Endodermal cell (in vitro differentiated cells): ENCODE measurements around the gene ATRN. TPM values are rescaled to one million over a fixed set of nuclear protein-coding genes. Genes with fewer than 3 reads are reported as not detected.

ENCODE experiments used
- DNase-seq: peaks from one replicate; pipeline ENCODE4 v3.0.0-alpha.2; 2017
- H3K27ac ChIP-seq: 2 replicates; pipeline ENCODE4 v1.5.1; 2013; ENCODE audit warnings: mild to moderate bottlenecking, low read depth, low read length, moderate library complexity
- H3K27me3 ChIP-seq: 2 replicates; pipeline ENCODE4 v1.6.1; 2013; ENCODE audit warnings: mild to moderate bottlenecking, low read length, moderate library complexity; ENCODE audit not compliant: insufficient read depth, control insufficient read depth, poor library complexity, severe bottlenecking
- H3K36me3 ChIP-seq: 2 replicates; pipeline ENCODE4 v1.7.0; 2013; ENCODE audit warnings: mild to moderate bottlenecking, low read length, moderate library complexity; ENCODE audit not compliant: control insufficient read depth, insufficient read depth
- H3K4me1 ChIP-seq: one replicate; pipeline ENCODE4 v1.7.0; 2013; ENCODE audit warnings: low read length; ENCODE audit not compliant: control insufficient read depth, insufficient read depth
- H3K4me3 ChIP-seq: 2 replicates; pipeline ENCODE4 v1.5.1; 2013; ENCODE audit warnings: mild to moderate bottlenecking, low read length, moderate library complexity
- H3K9ac ChIP-seq: 2 replicates; pipeline ENCODE4 v1.6.1; 2013; ENCODE audit warnings: mild to moderate bottlenecking, low read length, moderate library complexity; ENCODE audit not compliant: poor library complexity, severe bottlenecking; ENCODE audit errors: extremely low read depth
- H3K9me3 ChIP-seq: 2 replicates; pipeline ENCODE4 v1.6.1; 2013; ENCODE audit warnings: mild to moderate bottlenecking, low read length, moderate library complexity; ENCODE audit not compliant: control insufficient read depth
- H3K27ac Mint-ChIP-seq: 2 replicates; pipeline ENCODE4 v1.8.0; 2020; ENCODE audit warnings: mixed read lengths
- H3K27me3 Mint-ChIP-seq: 2 replicates; pipeline ENCODE4 v1.8.0; 2021; ENCODE audit warnings: mild to moderate bottlenecking, mixed read lengths; ENCODE audit not compliant: insufficient read depth
- H3K36me3 Mint-ChIP-seq: 2 replicates; pipeline ENCODE4 v1.8.0; 2020; ENCODE audit warnings: low read depth, mixed read lengths
- H3K4me1 Mint-ChIP-seq: 2 replicates; pipeline ENCODE4 v1.8.0; 2020; ENCODE audit warnings: mixed read lengths
- H3K4me3 Mint-ChIP-seq: 2 replicates; pipeline ENCODE4 v1.8.0; 2020; ENCODE audit warnings: mild to moderate bottlenecking, moderate library complexity, mixed read lengths
- H3K9me3 Mint-ChIP-seq: 2 replicates; pipeline ENCODE4 v1.8.0; 2020; ENCODE audit warnings: mild to moderate bottlenecking, mixed read lengths
- WGBS, 2 experiments: methylation state at CpG; one replicate each; pipeline versions ENCODE4 v1.1.5 to v1.1.7; 2013; ENCODE audit warnings: missing lambda C conversion rate in 2 of 2, mixed read lengths in 1 of 2; ENCODE audit not compliant: insufficient coverage in 1 of 2, insufficient read length in 1 of 2; 5-methylcytosine and 5-hydroxymethylcytosine counted together
- total RNA-seq, 2 donors: library from RNA; stranded (reverse); fragmentation: NEBNext Ultra II Directional in 1 of 2; extraction: Animal tissue kit (Norgen Biotek cat#: 25700) in 1 of 2; gene quantifications; 2 replicates in 1 of 2; 3 replicates in 1 of 2; pipeline ENCODE4 v1.2.1, GENCODE V29; 2021
- TF ChIP-seq, protein P1 (sequence below): fragments of 200-600 bp; sonication (generic); conservative IDR thresholded peaks from 2 replicates; pipeline ENCODE4 v1.5.0; 2021; ENCODE audit warnings: antibody characterized with exemption, mild to moderate bottlenecking

The ATRN gene
- total RNA-seq, 2 donors from 2014 or later, result 27.4 to 31.2 TPM

DNA sequence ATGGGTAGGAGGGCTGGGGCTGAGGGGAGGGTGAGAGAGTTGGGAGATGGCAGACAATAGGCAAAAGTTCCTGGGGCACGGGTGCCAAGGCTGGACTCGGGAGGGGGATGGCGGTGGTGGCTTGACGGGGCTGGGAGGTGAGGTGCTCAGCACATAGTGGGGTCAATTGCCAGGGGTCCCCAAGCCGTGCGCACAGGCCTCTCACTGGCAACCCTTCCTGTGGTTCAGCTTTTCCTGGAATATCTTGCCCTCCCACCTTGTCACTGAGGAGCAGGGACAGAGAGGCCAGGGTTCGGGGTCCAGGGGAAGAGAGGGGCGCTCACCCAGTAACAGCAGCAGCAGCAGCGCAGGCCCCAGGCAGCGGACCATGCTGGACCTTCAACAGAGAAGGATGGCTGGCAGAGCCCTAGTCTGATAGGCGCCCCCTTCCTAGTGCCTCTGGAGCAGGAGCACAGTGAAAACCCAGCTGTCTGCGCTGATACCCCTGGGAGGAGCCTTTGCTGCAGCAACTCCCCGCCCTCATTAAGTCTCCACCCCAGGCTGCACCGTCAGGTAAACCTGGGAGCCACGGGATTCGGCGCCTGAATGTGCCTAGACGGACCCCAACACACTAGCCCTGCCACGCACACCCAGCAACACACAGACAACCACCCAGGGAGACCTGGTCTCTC, 192.3 kb downstream of the ATRN start, which contains the start of gene GFRA4:
GFRA4 (minus strand) TSS at position 369 of the 671 bp plus-strand sequence; CDS start at position 369, 0 bp downstream.
- Histone ChIP-seq H3K9ac (no peak within 1 kb of the TSS), H3K36me3 (no peaks in the 10 kb centered on the region), H3K9me3 (no peaks in the 10 kb centered on the region), H3K4me3 (no peak within 1 kb of the TSS), H3K27me3 (peaks cover 47% of the 10 kb centered on the region), H3K27ac (no peak within 1 kb of the TSS), H3K4me1 (no peaks in the 10 kb centered on the region)
- TF ChIP-seq, protein P1, sequence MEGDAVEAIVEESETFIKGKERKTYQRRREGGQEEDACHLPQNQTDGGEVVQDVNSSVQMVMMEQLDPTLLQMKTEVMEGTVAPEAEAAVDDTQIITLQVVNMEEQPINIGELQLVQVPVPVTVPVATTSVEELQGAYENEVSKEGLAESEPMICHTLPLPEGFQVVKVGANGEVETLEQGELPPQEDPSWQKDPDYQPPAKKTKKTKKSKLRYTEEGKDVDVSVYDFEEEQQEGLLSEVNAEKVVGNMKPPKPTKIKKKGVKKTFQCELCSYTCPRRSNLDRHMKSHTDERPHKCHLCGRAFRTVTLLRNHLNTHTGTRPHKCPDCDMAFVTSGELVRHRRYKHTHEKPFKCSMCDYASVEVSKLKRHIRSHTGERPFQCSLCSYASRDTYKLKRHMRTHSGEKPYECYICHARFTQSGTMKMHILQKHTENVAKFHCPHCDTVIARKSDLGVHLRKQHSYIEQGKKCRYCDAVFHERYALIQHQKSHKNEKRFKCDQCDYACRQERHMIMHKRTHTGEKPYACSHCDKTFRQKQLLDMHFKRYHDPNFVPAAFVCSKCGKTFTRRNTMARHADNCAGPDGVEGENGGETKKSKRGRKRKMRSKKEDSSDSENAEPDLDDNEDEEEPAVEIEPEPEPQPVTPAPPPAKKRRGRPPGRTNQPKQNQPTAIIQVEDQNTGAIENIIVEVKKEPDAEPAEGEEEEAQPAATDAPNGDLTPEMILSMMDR, result no peak
- Mint-ChIP-seq H3K9me3 (peaks cover 3% of the 10 kb centered on the region), H3K4me1 (peaks cover 3% of the 10 kb centered on the region), H3K27me3 (peaks cover 61% of the 10 kb centered on the region), H3K4me3 (no peak within 1 kb of the TSS), H3K36me3 (no peaks in the 10 kb centered on the region), H3K27ac (no peak within 1 kb of the TSS)
- peak; percentile 83 for DNase-seq
- WGBS, 2 experiments, result 75 to 86% methylated on average over 5 to 19 of the region's 19 CpGs

GRCh38 chr20:3663858-3664257, 193.0 kb downstream of the ATRN start:
- H3K9me3 ChIP-seq, result no peaks in the 10 kb centered on the region
- H3K27ac Mint-ChIP-seq, result no peak overlapping the region
- TF ChIP-seq, protein P1, result no peak
- 89 to 95% methylated on average over 1 to 2 of the region's 2 CpGs for WGBS, 2 experiments
- H3K27me3 ChIP-seq, result peaks cover 46% of the 10 kb centered on the region
- no peaks in the 10 kb centered on the region for H3K36me3 Mint-ChIP-seq
- H3K4me3 ChIP-seq, result no peak overlapping the region
- H3K4me1 Mint-ChIP-seq, result peaks cover 3% of the 10 kb centered on the region
- peaks cover 57% of the 10 kb centered on the region for H3K27me3 Mint-ChIP-seq
- DNase-seq, result no peak
- H3K4me1 ChIP-seq, result no peaks in the 10 kb centered on the region
- no peaks in the 10 kb centered on the region for H3K36me3 ChIP-seq
- no peak overlapping the region for H3K4me3 Mint-ChIP-seq
- no peak overlapping the region for H3K9ac ChIP-seq
- peaks cover 3% of the 10 kb centered on the region for H3K9me3 Mint-ChIP-seq
- no peak overlapping the region for H3K27ac ChIP-seq

DNA sequence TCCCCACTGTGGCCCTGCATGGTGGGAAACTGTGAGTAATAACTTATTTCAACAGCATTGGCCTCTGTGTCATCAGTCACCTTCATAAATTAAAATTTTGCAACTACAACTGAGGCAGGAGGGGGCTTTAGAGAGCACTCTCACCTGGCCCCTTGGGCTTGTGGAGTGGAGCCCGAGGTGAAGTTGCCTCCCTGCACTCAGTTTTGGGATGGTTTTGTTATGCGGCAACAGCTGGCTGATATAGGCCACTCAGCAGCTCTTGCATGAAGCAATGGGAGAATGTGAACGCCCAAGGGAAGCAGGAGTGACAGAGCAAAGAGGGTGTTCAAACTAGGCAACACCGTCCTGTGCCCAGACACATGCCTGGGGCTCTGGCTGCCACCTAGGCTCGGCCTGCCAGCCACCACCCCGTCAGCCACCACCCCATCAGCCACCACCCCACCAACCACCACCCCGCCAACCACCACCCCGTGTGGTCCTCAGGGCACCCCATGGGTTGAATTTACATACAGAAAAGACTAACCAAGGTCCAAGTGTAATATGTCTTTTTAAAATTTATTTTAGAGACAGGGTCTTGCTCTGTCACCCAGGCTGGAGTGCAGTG, 196.7 kb downstream of the ATRN start:
- Mint-ChIP-seq H3K4me3 (no peak overlapping the region), H3K27me3 (peaks cover 54% of the 10 kb centered on the region), H3K36me3 (no peaks in the 10 kb centered on the region), H3K9me3 (no peaks in the 10 kb centered on the region), H3K4me1 (peaks cover 2% of the 10 kb centered on the region), H3K27ac (no peak overlapping the region)
- Histone ChIP-seq H3K27ac (no peak overlapping the region), H3K9ac (no peak overlapping the region), H3K9me3 (no peaks in the 10 kb centered on the region), H3K27me3 (peaks cover 10% of the 10 kb centered on the region), H3K4me1 (no peaks in the 10 kb centered on the region), H3K36me3 (no peaks in the 10 kb centered on the region), H3K4me3 (no peak overlapping the region)
- DNase-seq, result no peak
- WGBS, 2 experiments, result 94 to 96% methylated on average over 2 to 6 of the region's 8 CpGs
- TF ChIP-seq, protein P1, result no peak
